Stimulated activated CD4-positive, alpha-beta T cell treated with anti-CD3 and anti-CD28 coated beads, Interleukin-2, amount 100 ng/mL, for 24 hours (primary cell): ENCODE measurements around the gene KIAA0753.

Experiments used
- DNase-seq, 2 donors: peaks; one replicate each; pipeline ENCODE4 v3.0.0-alpha.2; 2020

Gene KIAA0753

DNA sequence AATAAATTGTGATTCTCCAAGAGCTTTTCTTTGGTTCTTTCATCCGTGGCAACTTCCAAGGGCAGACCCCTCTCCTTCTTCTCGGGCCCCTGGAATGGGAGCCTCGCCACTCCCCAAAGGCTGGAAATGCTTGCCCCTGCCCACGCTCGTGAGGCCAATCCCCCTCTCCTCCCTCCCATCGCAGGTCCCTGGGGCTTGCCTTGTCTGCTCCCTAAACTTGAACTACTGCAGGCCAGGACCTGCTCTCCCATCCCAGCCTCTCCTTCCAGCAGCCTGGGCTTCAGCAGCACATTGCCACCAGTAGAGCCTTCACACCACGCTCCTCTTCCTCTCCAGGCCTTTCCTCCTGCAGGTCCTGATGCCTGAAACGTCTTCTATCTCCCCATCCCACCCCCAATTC is 95.2 kb downstream of the KIAA0753 start:
- no peak for DNase-seq

DNA sequence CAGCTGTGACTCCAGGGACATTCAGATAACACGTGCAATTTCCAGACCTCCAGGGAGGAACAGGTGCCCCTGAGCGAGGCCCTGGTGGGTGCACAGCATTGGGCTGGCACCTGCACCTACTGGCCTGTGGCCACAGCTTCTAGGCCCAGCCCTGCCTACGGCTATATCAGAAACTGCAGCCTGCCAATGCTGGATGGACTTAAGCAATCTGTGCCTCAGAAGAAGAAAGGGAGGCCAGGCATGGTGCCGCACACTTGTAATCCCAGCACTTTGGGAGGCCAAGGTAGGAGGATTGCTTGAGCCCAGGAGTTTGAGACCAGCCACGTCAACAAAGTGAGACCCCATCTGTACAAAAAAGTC is 96.5 kb downstream of the KIAA0753 start:
- no peak for DNase-seq

DNA sequence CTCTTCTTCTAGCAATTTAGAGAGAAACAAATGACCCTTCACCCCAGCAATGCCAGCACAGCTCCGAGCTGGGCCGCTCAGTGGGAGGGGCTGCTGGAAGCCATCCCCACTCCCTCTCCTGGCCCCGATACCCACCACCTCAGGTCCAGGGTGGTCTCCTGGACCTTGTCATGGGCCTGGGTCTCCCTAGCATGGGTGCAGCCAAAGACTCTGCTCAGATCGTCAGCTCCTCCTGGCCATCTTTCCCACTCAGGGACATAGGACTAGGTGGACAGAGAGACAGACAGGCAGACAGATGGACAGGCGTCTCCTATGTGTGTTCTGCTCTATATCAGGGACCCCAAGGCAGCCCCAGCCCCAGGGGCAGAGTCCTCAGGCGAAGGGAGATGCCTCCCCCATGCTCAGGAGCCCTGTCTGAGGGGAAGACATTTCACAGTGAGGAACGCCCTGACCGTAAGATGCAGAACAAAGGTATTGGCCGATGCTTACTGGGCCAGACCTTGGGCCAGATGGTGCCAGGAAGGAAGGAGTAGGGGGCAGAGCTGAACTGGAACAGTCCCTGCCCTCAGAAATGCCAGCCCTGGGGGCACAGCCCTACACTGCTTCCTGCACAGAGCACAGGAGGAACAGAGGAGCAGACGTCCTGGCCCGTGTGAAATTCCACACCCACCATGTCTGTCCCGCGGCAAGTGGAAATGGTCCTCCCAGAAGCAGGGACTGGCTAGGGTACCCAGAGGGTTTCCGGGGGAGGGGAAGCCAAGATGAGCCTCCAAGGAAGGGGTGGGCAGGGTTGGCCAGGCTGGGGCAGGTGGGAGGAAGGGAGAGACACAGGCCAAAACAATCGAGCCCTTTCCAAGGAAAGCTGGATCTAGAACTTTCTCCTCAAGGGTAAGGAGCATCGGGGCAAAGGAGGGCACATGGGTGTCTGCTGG is 97.2 kb downstream of the KIAA0753 start:
- DNase-seq: no peak

DNA sequence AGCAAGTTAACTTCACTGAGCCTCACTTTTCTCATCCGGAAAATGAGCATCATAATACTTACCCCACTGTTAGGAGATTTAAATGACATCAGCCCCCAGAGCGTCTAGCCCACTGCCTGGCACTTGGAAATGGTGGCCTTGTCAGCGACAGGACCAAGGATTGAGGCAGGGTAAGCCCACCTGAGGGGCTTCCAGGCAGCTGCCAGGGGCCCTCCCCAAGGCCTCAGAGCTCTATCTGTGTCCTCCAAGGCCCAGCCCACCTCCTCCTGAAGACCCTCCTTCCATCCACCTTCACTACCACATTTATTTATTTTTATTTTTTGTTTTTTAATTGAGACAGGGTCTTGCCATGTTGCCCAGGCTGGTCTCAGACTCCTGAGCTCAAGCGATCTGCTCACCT is 97.9 kb downstream of the KIAA0753 start:
- DNase-seq: no peak

DNA sequence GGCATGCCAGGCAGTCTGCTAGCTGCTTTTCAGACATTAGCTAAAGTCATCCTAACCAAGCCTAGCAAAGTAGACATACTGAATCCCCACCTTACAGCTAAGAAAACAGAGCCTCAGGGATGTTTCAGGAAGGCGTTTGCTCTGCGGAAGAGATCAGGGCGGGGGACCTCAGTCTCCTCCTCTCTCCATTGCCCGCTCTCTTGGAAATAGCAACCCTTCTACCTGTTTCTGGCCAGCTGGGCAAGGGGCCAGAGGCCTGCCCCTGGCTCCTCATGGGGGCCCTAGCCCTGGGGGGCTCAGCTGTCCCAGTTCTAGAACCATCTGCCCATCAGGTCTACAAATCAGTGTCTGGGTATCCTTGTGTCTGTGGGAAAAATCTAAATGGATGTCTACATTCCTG is 98.6 kb downstream of the KIAA0753 start:
- no peak for DNase-seq

DNA sequence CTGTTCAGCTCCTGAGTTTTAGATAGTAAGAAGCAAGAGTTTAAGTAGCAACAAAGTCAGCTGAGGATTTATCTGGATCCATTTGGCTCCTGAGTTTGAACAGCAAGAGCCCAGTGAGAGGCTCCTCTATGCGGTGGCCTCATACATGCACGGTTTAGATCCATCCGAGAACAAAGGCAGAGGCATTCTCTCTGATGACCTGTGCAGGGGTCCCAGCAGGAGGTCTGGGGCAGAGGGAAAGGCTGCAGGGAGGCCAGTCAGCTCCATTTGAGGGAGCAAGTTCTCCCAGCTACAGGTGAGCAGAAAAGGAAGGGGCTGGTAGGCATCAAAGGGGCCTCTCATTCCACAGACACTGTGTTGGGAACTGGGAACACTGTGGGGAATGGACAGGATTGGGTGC is 100.6 kb downstream of the KIAA0753 start:
- DNase-seq: no peak

DNA sequence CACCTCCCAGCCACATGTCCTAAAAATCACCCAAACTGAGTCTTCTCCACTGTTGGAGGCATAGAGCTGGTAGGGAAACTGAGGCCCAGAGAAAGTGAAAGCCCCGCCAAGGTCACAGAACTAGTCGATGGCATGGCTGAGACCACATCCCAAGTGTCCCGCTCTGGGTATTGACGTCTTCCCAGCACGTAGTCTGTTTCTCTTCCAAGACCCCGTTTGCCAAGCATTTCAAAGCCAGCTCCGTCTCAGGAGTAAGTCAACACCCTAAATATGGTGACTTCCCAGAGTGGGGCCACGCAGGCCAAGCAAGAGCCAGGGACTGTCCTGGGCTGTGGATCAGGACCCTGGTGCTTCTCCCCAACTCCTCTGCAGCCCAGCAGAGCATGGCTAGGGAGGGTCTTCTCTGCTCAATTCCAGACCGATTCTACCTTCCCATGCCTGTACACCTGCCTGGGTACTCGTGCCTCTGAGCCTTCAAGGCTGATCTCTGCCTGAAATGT is 103.9 kb downstream of the KIAA0753 start:
- DNase-seq: no peak

DNA sequence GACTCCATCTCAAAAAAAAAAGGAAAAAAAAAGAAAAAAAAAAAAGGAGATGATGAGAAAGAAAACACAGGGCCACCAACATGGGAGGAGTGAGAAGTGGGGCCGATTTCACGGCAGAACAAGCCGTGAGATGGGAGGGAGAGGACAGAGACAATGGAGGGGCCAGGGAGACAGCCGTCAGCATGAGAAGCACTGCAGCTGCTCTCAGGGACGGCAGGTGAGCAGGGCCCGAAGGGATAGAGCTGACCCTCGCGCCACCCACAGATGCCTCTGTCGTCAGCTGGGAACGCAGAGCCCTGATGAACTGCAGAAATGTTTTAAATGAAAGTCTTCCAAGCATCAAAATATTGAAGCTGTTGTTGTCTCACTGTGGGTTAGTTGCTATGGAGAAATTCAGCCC is 104.5 kb downstream of the KIAA0753 start:
- no peak for DNase-seq

DNA sequence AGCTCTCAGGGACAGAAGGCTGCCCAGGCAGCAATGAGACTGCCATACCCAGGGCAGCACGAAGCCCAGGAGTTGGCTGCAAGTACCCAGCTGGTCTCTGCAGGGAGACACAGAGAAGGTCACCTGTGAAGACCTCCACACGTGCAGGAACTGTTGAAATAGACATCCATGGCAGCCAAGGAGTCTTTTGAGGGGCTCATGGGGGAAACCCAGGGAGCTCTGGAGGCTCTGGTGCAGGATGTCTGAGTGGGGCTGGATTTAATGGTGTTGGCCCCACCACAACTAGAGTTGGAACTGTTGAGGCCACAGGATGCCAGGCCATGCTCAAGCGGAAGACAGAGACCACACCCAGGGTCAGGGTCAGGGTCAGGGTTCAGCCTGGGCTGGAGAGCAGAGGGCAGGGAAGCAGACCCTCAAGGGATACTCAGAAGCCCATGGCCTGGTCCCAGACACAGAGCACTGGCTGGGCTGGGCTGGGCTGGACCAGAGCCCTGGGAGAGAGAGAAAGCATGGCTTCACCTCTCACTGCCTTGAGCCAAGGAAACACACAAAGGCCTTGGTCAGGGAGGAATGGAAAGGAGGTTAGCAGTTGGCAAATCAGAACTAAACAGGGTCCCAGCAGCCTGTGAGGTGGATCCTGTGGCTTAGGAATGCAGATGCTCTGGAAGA is 105.5 kb downstream of the KIAA0753 start:
- DNase-seq: no peak

DNA sequence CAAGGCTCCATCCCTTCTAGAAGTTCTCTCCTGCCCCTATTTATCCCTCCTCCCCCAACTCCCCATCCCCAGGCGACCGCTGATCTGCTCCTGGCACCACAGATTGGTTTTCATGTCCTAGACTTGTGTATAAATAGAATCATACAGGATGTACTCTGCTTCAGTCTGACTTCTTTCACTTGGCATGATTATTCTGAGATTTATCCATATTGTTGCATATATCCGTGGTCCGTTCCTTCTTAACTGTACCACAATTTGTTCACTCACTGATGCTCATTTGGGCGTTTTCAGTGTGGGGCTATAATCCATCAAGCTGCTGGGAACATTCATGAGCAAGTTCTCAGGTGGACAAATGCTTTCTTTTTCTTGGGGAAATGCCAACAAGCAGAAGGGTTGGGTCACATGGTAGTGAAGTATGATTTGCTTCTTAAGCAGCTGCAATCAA is 108.0 kb downstream of the KIAA0753 start:
- DNase-seq: no peak

DNA sequence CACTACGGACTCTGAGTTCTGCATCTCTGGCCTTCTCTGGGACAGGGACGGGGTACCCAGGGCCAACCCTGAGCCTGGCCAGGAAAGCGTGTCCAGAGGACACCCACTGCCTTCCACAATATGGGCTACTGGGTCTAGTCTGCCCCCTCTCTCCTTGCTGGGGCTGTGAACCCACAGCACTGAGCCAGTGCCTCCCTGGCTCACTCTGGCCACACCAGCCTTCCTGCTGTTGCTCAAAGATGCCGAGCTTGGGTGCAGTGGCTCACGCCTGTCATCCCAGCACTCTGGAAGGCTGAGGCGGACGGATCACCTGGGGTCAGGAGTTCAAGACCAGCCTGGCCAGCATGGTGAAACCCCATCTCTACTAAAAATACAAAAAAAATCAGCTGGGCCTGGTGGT is 108.9 kb downstream of the KIAA0753 start:
- DNase-seq: no peak

DNA sequence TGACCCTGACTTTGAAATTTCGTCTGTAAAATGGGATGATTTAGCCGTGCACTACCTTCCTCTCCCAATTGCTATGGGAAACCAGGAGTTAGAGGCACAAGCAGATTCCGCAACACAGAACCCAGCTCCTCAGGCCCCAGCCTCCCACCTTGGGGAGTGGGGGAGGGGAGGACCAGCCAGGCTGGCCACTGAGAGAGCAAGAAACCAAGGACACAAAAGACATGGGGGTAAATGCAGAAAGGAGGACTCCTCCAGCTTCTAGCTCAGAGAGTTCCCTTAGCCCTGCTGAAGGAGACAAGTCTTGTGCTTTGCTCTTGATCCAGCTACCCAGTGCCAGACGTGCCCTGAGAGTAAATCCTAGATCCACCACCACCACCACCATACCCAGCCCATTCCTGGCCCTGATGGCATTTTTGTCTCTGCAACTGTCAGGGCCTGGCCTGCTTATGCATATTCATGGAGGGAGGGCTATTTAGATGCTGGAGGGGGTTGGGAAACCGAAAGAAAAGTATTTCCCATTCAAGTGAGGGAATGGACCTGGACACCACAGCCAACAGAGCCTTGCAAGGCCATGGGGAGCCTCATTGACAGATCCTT is 110.1 kb downstream of the KIAA0753 start:
- DNase-seq: no peak

DNA sequence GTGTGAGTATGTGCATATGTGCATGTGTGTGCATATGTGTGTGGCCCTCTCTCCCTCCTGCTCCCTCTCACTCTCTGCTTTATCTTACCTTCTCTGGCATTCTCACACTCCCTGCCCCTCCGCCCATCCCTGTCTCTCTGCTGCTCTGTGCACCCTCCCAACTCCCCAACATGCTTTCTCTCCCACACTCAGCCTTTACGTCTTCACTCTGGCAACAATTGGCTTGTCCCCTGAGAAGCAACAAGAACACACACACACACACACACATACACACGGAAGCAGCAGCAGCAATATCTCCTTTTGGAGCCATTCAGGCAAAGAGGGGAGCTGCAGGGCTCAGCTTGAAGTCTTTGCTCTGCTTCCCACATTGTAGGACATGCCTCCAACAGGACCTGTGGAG is 112.0 kb downstream of the KIAA0753 start:
- DNase-seq: no peak
